22Rv1 (cell line): Measurements from ENCODE around the gene CHAT.

Source experiments
- CTCF ChIP-seq: fragments of 450-650 bp; IDR thresholded peaks from 2 replicates; pipeline ENCODE4 v1.5.1; 2017; ENCODE audit warnings: mild to moderate bottlenecking
- ZFX ChIP-seq: fragments of 450-650 bp; IDR thresholded peaks from 2 replicates; pipeline ENCODE4 v1.6.1; 2017; ENCODE audit warnings: antibody characterized with exemption, borderline replicate concordance

DNA sequence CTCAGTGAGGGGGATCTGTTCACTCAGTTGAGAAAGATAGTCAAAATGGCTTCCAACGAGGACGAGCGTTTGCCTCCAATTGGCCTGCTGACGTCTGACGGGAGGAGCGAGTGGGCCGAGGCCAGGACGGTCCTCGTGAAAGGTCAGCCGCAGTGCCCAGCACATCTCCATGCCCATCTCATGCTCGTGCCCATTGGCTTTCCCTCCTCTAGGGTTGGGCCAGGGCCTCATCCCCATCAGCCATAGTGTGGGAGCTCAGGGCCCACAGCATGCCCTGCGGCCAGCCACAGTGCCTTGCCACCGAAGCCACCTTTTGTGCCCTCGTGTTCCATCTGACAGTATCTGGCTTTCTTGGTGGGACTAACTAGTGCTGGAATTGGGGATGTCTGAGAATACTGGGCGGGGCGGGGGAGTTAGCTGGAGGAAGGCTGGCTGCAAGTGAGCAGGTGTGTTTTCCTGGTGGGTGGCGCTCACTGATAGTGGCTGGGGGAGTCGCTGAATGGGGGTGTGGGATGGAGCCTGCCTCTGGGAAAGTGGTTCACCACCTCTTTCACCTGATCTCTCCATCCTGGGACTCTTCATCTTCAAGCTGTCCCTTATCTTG is 13.9 kb downstream of the CHAT start:
- no peak for TF ChIP-seq CTCF
- TF ChIP-seq ZFX: no peak
